MM.1S (cell line): Measurements from ENCODE around the gene NEDD4.
"Not testable (repeated sequence)": the region's sequence is repeated elsewhere in the genome, so short reads cannot be mapped to it uniquely, and the experiment has no call there.

Experiments used
- DNase-seq: peaks from one replicate; pipeline ENCODE4 v3.0.0-alpha.2; 2015
- H2AFZ ChIP-seq: fragments of 300-600 bp; sonication (generic); 2 replicates; pipeline ENCODE4 v1.6.0; 2016; ENCODE audit warnings: antibody characterized with exemption, low read length
- H3F3A ChIP-seq: fragments of 300-600 bp; sonication (generic); 2 replicates; pipeline ENCODE4 v1.6.1; 2016; ENCODE audit warnings: mild to moderate bottlenecking, antibody characterized with exemption, low read length, moderate library complexity, mixed read lengths; ENCODE audit not compliant: insufficient read depth
- H3K27ac ChIP-seq: fragments of 300-600 bp; sonication (generic); 2 replicates; pipeline ENCODE4 v1.5.1; 2016; ENCODE audit warnings: mild to moderate bottlenecking, low read length
- H3K27me3 ChIP-seq: fragments of 300-600 bp; sonication (generic); replicated peaks from 2 replicates; pipeline ENCODE4 v1.6.0; 2016; ENCODE audit warnings: low read length; ENCODE audit not compliant: insufficient read depth
- H3K36me3 ChIP-seq: fragments of 300-600 bp; sonication (generic); replicated peaks from 2 replicates; pipeline ENCODE4 v1.6.1; 2016; ENCODE audit warnings: mild to moderate bottlenecking, low read length, mixed read lengths; ENCODE audit not compliant: insufficient read depth
- H3K4me1 ChIP-seq: fragments of 300-600 bp; sonication (generic); 2 replicates; pipeline ENCODE4 v1.6.1; 2016; ENCODE audit warnings: low read length, mixed read lengths
- H3K4me2 ChIP-seq: fragments of 300-600 bp; sonication (generic); 2 replicates; pipeline ENCODE4 v1.6.0; 2016; ENCODE audit warnings: low read depth, low read length
- H3K4me3 ChIP-seq: fragments of 300-600 bp; sonication (generic); 2 replicates; pipeline ENCODE4 v1.5.1; 2016; ENCODE audit warnings: low read length, mixed read lengths
- H3K79me2 ChIP-seq: fragments of 300-600 bp; sonication (generic); 2 replicates; pipeline ENCODE4 v1.6.1; 2016; ENCODE audit warnings: mixed run types, low read length, mixed read lengths
- H3K9ac ChIP-seq: fragments of 300-600 bp; sonication (generic); 2 replicates; pipeline ENCODE4 v1.6.1; 2016; ENCODE audit warnings: low read length, mixed read lengths
- H3K9me2 ChIP-seq: fragments of 300-600 bp; sonication (generic); replicated peaks from 2 replicates; pipeline ENCODE4 v1.6.1; 2016; ENCODE audit warnings: mild to moderate bottlenecking, low read length, mixed read lengths; ENCODE audit not compliant: insufficient read depth
- H3K9me3 ChIP-seq: fragments of 300-600 bp; sonication (generic); replicated peaks from 2 replicates; pipeline ENCODE4 v1.6.1; 2016; ENCODE audit warnings: mild to moderate bottlenecking, low read length, mixed read lengths; ENCODE audit not compliant: insufficient read depth
- H4K20me1 ChIP-seq: fragments of 300-600 bp; sonication (generic); 2 replicates; pipeline ENCODE4 v1.6.1; 2016; ENCODE audit warnings: mild to moderate bottlenecking, low read length, moderate library complexity, mixed read lengths; ENCODE audit not compliant: insufficient read depth
- EZH2 ChIP-seq: fragments of 300-600 bp; sonication (generic); optimal IDR thresholded peaks from 2 replicates; pipeline ENCODE3; 2017; ENCODE audit warnings: low read depth, mild to moderate bottlenecking, antibody characterized with exemption, low read length, mixed read lengths
- EZH2phosphoT487 ChIP-seq: fragments of 300-600 bp; sonication (generic); IDR thresholded peaks from 2 replicates; pipeline ENCODE4 v1.6.1; 2018; ENCODE audit warnings: antibody characterized with exemption, low read length
- TF ChIP-seq, protein P1 (sequence below): fragments of 300-600 bp; sonication (generic); IDR thresholded peaks from 2 replicates; pipeline ENCODE4 v1.5.1; 2016; ENCODE audit warnings: antibody characterized with exemption, low read length, mixed read lengths

NEDD4 gene

DNA sequence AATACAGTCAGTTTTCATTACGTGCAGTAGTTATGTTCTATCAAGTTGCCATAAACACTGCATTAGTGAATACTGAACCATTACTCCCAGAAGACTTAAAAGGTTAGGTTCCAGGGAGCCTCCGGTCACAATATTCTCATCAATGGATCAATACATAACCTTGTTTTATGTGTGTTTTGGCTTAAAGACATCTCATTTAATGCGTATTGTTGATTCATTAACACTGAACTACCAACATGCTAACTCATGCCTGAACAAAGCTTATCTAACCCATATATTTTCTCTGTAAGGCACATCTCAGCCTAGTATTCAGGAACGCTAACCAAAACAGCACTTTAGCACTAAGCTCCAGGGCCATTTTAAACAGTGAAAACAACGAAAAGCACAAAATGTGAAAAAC is 24.1 kb upstream of the NEDD4 start:
- Histone ChIP-seq H2AFZ (no peak overlapping the region), H3K27ac (no peak overlapping the region), H4K20me1 (no peaks in the 10 kb centered on the region), H3K9me3 (no peaks in the 10 kb centered on the region), H3K4me3 (no peak overlapping the region), H3K36me3 (no peaks in the 10 kb centered on the region), H3F3A (no peaks in the 10 kb centered on the region), H3K4me1 (no peaks in the 10 kb centered on the region), H3K9me2 (no peaks in the 10 kb centered on the region), H3K4me2 (no peak overlapping the region), H3K27me3 (no peaks in the 10 kb centered on the region), H3K9ac (no peak overlapping the region), H3K79me2 (no peaks in the 10 kb centered on the region)
- DNase-seq, result no peak
- no peak for TF ChIP-seq EZH2phosphoT487
- TF ChIP-seq, protein P1, sequence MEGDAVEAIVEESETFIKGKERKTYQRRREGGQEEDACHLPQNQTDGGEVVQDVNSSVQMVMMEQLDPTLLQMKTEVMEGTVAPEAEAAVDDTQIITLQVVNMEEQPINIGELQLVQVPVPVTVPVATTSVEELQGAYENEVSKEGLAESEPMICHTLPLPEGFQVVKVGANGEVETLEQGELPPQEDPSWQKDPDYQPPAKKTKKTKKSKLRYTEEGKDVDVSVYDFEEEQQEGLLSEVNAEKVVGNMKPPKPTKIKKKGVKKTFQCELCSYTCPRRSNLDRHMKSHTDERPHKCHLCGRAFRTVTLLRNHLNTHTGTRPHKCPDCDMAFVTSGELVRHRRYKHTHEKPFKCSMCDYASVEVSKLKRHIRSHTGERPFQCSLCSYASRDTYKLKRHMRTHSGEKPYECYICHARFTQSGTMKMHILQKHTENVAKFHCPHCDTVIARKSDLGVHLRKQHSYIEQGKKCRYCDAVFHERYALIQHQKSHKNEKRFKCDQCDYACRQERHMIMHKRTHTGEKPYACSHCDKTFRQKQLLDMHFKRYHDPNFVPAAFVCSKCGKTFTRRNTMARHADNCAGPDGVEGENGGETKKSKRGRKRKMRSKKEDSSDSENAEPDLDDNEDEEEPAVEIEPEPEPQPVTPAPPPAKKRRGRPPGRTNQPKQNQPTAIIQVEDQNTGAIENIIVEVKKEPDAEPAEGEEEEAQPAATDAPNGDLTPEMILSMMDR, result no peak

DNA sequence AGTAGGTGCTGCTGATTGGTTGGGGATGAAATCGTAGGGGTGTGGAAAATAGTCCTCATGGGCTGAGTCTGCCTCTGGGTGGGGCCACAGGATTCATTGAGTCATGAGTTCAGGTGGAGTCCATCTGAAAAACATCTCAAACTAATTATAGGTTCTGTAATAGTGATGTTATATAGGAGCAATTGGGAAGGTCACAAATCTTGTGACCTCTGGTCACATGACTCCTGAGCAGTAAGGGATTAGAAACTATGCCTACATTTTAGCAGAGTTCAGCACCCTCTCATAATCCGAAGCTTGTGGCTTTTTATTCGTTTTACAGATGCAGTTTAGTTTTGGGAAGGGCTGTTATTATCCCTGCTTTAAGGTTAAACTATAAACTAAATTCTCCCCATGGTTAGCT is 22.9 kb upstream of the NEDD4 start:
- Histone ChIP-seq H3K79me2 (no peaks in the 10 kb centered on the region), H3K9ac (no peak overlapping the region), H3K9me2 (no peaks in the 10 kb centered on the region), H4K20me1 (no peaks in the 10 kb centered on the region), H3K36me3 (no peaks in the 10 kb centered on the region), H3K4me1 (no peaks in the 10 kb centered on the region), H3F3A (no peaks in the 10 kb centered on the region), H2AFZ (no peak overlapping the region), H3K9me3 (no peaks in the 10 kb centered on the region), H3K27ac (no peak overlapping the region), H3K4me2 (no peak overlapping the region), H3K27me3 (no peaks in the 10 kb centered on the region), H3K4me3 (no peak overlapping the region)
- DNase-seq, result no peak
- TF ChIP-seq EZH2, result no peak
- TF ChIP-seq EZH2phosphoT487, result no peak
- TF ChIP-seq, protein P1, result no peak

DNA sequence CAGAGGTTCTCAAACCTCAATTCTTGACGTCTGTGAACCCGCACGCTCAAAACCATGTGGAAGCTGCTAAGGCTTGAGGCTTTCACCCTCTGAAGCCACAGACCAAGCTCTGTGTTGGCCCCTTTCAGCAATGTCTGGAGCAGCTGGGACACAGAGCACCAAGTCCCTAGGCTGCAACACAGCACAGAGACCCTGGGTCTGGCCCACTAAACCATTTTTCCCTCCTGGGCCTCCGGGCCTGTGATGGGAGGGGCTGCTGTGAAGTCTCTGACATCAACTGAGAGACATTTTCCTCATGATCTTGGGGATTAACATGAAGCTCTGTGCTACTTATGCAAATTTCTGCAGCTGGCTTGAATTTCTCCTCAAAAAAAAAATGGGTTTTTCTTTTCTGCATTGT is 21.3 kb upstream of the NEDD4 start:
- DNase-seq, result no peak
- Histone ChIP-seq H3K36me3 (no peaks in the 10 kb centered on the region), H3K27me3 (no peaks in the 10 kb centered on the region), H3K9ac (no peak overlapping the region), H3K27ac (no peak overlapping the region), H3F3A (no peaks in the 10 kb centered on the region), H2AFZ (no peak overlapping the region), H3K79me2 (no peaks in the 10 kb centered on the region), H3K9me3 (no peaks in the 10 kb centered on the region), H3K4me3 (no peak overlapping the region), H3K4me2 (no peak overlapping the region), H3K4me1 (no peaks in the 10 kb centered on the region), H3K9me2 (no peaks in the 10 kb centered on the region), H4K20me1 (no peaks in the 10 kb centered on the region)
- TF ChIP-seq EZH2, result no peak

DNA sequence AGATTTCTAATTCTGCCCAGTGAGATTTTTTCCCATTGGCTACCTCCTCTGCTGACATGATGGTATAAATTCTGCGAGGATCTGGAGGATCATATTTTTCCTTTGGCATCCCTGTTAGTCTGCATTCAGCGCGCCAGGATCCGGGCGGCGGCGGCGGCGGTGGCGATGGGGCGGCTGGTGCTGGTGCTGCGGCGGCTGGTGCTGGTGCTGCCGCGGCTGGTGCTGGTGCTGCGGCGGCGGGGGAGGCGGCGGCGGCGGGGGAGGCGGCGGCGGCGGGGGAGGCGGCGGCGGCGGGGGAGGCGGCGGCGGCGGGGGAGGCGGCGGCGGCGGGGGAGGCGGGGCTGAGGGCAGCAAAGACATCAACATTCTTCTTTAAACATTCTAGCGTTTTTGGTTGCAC is 13.6 kb upstream of the NEDD4 start:
- H4K20me1 ChIP-seq, H2AFZ ChIP-seq, H3K9me3 ChIP-seq, H3K4me3 ChIP-seq, H3K27ac ChIP-seq, H3K9ac ChIP-seq, H3K4me2 ChIP-seq, H3K9me2 ChIP-seq, H3K4me1 ChIP-seq, H3K36me3 ChIP-seq, H3K27me3 ChIP-seq, H3F3A ChIP-seq, DNase-seq, H3K79me2 ChIP-seq: not testable (repeated sequence)

DNA sequence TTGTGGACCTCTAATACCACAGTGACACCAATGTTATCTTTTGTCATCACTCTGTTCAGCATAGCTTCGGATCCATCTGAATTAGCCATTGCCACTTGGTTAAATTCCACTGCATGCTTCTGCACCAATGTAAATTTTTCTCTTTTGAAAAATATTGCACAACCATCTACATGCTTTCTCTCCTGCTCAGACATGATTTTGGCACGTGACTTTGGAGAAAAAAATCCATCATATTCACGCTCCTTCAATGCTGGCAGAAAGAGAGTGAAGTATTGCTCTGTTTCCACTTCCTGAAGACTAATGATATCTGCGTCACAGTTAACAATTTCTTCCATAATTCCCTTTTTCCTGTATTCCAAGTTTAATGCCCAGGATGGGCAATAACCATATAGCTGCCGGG is 13.0 kb upstream of the NEDD4 start:
- H3K27me3 ChIP-seq, H3K9me2 ChIP-seq, H3K27ac ChIP-seq, H2AFZ ChIP-seq, H3K4me3 ChIP-seq, H3K9ac ChIP-seq, DNase-seq, H3K79me2 ChIP-seq, H3K36me3 ChIP-seq, H4K20me1 ChIP-seq, H3K9me3 ChIP-seq, H3K4me1 ChIP-seq, H3K4me2 ChIP-seq, H3F3A ChIP-seq: not testable (repeated sequence)

DNA sequence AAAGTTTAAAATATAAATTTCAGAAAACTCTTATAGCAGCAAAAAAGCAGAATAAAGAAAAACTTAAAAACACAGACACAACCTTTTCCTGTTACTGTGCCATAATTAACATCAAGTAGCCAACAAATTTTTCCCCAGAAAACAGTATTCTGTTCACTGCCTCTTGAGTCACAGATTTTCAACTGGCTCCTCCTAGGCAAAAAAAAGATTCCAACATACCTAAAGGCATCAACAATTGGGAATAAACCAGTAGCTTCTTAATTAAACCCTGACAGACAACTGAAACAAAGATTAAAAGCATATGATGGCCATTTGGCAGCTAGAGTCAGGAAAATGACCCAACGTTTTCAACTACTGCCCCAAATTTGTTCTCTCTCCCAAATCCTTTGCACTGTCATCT is 10.9 kb upstream of the NEDD4 start:
- H3K9me3 ChIP-seq, H4K20me1 ChIP-seq, H3K4me1 ChIP-seq, H3K4me3 ChIP-seq, H3K27ac ChIP-seq, H2AFZ ChIP-seq, H3K4me2 ChIP-seq, H3F3A ChIP-seq, H3K36me3 ChIP-seq, H3K27me3 ChIP-seq, H3K9ac ChIP-seq, H3K9me2 ChIP-seq, DNase-seq, H3K79me2 ChIP-seq: not testable (repeated sequence)

DNA sequence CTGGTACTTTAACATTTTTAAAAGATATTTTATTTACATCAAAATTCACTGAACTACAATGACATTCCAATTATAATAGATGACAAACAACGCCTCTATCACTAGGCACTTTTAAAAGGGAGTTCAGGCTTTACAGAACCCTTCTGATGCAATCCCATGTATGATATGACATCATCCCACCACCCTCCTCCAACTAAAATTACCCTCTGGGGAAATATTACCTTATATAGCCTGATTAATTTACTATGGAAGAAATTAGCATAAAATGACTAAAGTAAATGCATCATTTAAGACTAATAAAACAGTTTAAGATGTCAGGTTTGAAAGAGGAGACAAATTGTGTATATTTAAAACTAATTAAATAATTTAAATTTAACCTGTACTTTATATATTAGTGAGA is 10.4 kb upstream of the NEDD4 start:
- not testable (repeated sequence) for H3K36me3 ChIP-seq, H3K79me2 ChIP-seq, H3K27ac ChIP-seq, H4K20me1 ChIP-seq, H3K4me1 ChIP-seq, H3F3A ChIP-seq, H3K27me3 ChIP-seq, H3K4me3 ChIP-seq, H2AFZ ChIP-seq, H3K9ac ChIP-seq, H3K9me3 ChIP-seq, DNase-seq, H3K9me2 ChIP-seq, H3K4me2 ChIP-seq
